ENCODE measurements around the gene MOV10L1.

DNA sequence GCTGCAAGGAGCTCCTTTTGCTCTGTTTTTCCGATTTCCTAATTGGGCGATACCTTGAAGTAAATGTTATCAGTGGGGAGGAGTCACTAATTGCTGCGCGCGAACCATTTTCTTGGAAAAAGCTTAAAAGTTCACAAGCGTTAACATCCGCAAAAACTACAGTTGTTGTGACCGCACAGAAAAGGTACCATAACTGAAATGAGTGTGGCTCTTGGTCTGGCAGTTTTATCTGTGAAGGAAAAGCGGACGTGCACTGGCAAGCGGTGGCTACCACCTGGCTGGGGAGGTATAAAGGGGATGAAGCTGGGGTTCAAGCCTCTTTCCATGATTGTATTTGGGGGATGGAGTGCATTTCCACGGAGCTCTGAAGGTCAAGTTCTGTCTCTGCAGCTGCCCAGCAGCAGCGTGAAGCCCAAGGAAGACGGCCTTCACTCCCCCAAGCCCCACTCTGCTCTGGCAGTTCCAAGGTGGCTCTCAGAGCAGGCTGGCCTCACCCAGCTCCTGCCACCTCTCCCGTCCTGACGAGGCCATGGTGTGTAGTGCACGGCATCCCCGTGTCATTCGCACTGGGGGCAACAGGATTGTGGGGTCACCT, 27.5 kb downstream of the MOV10L1 start:
- TF ChIP-seq EZH2phosphoT487 (IDR thresholded peaks at IDR 0.05; ENCODE audit: low read length) (no peak), CTCF (IDR thresholded peaks at IDR 0.05; ENCODE audit: low read length) (no peak)

Measured in MM.1S (cell line).